K562 (cell line): ENCODE measurements around the gene OR2V2. TPM values are rescaled to one million over a fixed set of nuclear protein-coding genes. Genes with fewer than 3 reads are reported as not detected.

Experiments
- LEF1 ChIP-seq: fragments of 450-650 bp; IDR thresholded peaks from 2 replicates; pipeline ENCODE4 v1.6.1; 2016; ENCODE audit warnings: mild to moderate bottlenecking
- USF2 ChIP-seq: sonication (generic); formaldehyde crosslinking; IDR thresholded peaks from 2 replicates; pipeline ENCODE4 v1.5.0; 2020; ENCODE audit warnings: missing genetic modification reagents
- ZBTB34 ChIP-seq: fragments of 250-450 bp; sonication (Bioruptor Pico); IDR thresholded peaks from 2 replicates; pipeline ENCODE4 v1.8.0; 2021; ENCODE audit warnings: mild to moderate bottlenecking, moderate library complexity
- ZNF143 ChIP-seq: sonication (generic); formaldehyde crosslinking; IDR thresholded peaks from 2 replicates; pipeline ENCODE4 v1.9.0; 2022; ENCODE audit warnings: mild to moderate bottlenecking, missing genetic modification reagents
- polyA plus RNA-seq, 8 experiments: library from polyadenylated mRNA; depleted of rRNA in 4 of 8; stranded (reverse) in 5 of 8; unstranded in 3 of 8; fragments of >200 nt; fragmentation: Nextera tagmentation in 2 of 8; fragmentation: Illumina TruSeq in 1 of 8; extraction: Ambion mirVana in 2 of 8; extraction: Trizol in 1 of 8; gene quantifications; 2 replicates each; pipeline versions ENCODE4 v1.2.1 to v1.2.3, GENCODE V29; 2011 to 2014; ENCODE audit warnings: inconsistent platforms in 1 of 8, missing spikeins in 1 of 8
- total RNA-seq, 7 experiments: library from RNA; depleted of rRNA in 6 of 7; stranded (reverse); fragments of >200 nt in 6 of 7; fragmentation: Illumina TruSeq in 2 of 7; extraction: Trizol in 2 of 7; gene quantifications; 2 replicates each; pipeline versions ENCODE4 v1.2.1 to v1.2.3, GENCODE V29; 2011 to 2021; ENCODE audit warnings: low replicate concordance in 1 of 7
- TF ChIP-seq, protein P1 (sequence below), 2 experiments: fragments of 450-650 bp; IDR thresholded peaks; 2 replicates each; pipeline ENCODE4 v1.6.1; 2018; ENCODE audit warnings: mild to moderate bottlenecking in 2 of 2, low read depth in 1 of 2; ENCODE audit not compliant: partially characterized antibody in 2 of 2

The OR2V2 gene
- total and polyA plus RNA-seq, 9 of the 15 experiments (the other 6 are each of a cell fraction or from before 2014, with no cell fraction given) = 0.01 TPM; not detected in 8

DNA sequence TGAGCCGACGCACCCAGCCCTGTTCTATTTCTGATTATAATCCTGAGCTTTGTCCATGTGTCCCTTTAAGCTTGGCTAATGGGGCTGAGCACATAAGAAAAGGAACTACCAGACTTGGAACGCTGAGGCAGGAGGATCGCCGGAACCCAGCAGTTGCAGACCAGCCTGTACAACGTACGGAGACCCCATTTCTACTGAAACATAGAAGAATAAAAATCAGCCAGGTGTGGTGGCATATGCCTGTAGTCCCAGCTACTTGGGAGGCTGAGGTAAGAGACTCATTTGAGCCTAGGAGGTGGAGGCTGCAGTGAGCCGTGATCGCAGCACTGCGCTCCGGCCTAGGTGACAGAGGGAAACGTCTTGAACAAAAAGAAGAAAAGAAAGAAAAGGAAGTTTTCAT lies 35.3 kb downstream of the OR2V2 start (continued):
- TF ChIP-seq, protein P1, sequence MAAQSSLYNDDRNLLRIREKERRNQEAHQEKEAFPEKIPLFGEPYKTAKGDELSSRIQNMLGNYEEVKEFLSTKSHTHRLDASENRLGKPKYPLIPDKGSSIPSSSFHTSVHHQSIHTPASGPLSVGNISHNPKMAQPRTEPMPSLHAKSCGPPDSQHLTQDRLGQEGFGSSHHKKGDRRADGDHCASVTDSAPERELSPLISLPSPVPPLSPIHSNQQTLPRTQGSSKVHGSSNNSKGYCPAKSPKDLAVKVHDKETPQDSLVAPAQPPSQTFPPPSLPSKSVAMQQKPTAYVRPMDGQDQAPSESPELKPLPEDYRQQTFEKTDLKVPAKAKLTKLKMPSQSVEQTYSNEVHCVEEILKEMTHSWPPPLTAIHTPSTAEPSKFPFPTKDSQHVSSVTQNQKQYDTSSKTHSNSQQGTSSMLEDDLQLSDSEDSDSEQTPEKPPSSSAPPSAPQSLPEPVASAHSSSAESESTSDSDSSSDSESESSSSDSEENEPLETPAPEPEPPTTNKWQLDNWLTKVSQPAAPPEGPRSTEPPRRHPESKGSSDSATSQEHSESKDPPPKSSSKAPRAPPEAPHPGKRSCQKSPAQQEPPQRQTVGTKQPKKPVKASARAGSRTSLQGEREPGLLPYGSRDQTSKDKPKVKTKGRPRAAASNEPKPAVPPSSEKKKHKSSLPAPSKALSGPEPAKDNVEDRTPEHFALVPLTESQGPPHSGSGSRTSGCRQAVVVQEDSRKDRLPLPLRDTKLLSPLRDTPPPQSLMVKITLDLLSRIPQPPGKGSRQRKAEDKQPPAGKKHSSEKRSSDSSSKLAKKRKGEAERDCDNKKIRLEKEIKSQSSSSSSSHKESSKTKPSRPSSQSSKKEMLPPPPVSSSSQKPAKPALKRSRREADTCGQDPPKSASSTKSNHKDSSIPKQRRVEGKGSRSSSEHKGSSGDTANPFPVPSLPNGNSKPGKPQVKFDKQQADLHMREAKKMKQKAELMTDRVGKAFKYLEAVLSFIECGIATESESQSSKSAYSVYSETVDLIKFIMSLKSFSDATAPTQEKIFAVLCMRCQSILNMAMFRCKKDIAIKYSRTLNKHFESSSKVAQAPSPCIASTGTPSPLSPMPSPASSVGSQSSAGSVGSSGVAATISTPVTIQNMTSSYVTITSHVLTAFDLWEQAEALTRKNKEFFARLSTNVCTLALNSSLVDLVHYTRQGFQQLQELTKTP (IDR thresholded peaks at IDR 0.05; ENCODE audit: low read depth in 1 of 2, partially characterized antibody in 2 of 2) = no peak
- TF ChIP-seq USF2 (CRISPR knock-in tag) (no peak), LEF1 (no peak), ZNF143 (CRISPR knock-in tag) (no peak), ZBTB34 (CRISPR knock-in tag) (no peak)
